Liver (tissue), 9 donors: Measurements from ENCODE around the gene ANO4. TPM values are rescaled to one million over a fixed set of nuclear protein-coding genes. Genes with fewer than 3 reads are reported as not detected.

Experiments used
- DNase-seq: peaks from one replicate; pipeline ENCODE4 v3.0.0-alpha.2; 2017; ENCODE audit warnings: low spot score
- H3K27ac ChIP-seq, 2 donors: one replicate each; pipeline ENCODE4 v1.7.0; 2013; ENCODE audit warnings: inconsistent platforms in 2 of 2, low read length in 2 of 2, control low read depth in 1 of 2, low read depth in 1 of 2, mild to moderate bottlenecking in 1 of 2
- H3K27me3 ChIP-seq, 4 donors: one replicate each; pipeline versions ENCODE4 v1.6.1 to v1.7.0; 2013; ENCODE audit warnings: low read length in 3 of 4, inconsistent platforms in 1 of 4, mild to moderate bottlenecking in 1 of 4, moderate library complexity in 1 of 4; ENCODE audit not compliant: control insufficient read depth in 4 of 4, insufficient read depth in 4 of 4
- H3K36me3 ChIP-seq, 4 donors: one replicate each; pipeline versions ENCODE4 v1.6.1 to v1.7.0; 2013; ENCODE audit warnings: low read length in 3 of 4, mild to moderate bottlenecking in 3 of 4, low read depth in 1 of 4, moderate library complexity in 1 of 4; ENCODE audit not compliant: control insufficient read depth in 4 of 4, insufficient read depth in 3 of 4
- H3K4me1 ChIP-seq, 4 donors: one replicate each; pipeline versions ENCODE4 v1.6.1 to v1.7.0; 2013; ENCODE audit warnings: low read length in 3 of 4, mild to moderate bottlenecking in 3 of 4, moderate library complexity in 1 of 4; ENCODE audit not compliant: control insufficient read depth in 4 of 4, insufficient read depth in 4 of 4
- H3K4me3 ChIP-seq, 3 donors: one replicate each; pipeline versions ENCODE4 v1.6.1 to v1.7.0; 2013; ENCODE audit warnings: low read length in 3 of 3, control low read depth in 1 of 3, low read depth in 1 of 3, mild to moderate bottlenecking in 1 of 3
- H3K9ac ChIP-seq, 2 donors: one replicate each; pipeline ENCODE4 v1.7.0; 2013; ENCODE audit warnings: low read length in 2 of 2, mild to moderate bottlenecking in 2 of 2, moderate library complexity in 2 of 2, control low read depth in 1 of 2, low read depth in 1 of 2
- H3K9me3 ChIP-seq, 4 donors: one replicate each; pipeline versions ENCODE4 v1.6.1 to v1.7.0; 2013; ENCODE audit warnings: low read length in 3 of 4; ENCODE audit not compliant: control insufficient read depth in 4 of 4
- ATF3 ChIP-seq: IDR thresholded peaks from 2 replicates; pipeline ENCODE4 v1.6.1; 2016; ENCODE audit warnings: antibody characterized with exemption
- CTCF ChIP-seq: fragments of 150-350 bp; IDR thresholded peaks from 2 replicates; pipeline ENCODE4 v1.5.1; 2017; ENCODE audit warnings: improper control_type of control experiment, low read depth, low read length; ENCODE audit not compliant: missing input control
- EGR1 ChIP-seq, 2 donors: IDR thresholded peaks; 2 replicates each; pipeline ENCODE4 v1.6.1; 2016 to 2018; ENCODE audit warnings: antibody characterized with exemption in 2 of 2, low read depth in 2 of 2
- FOXA2 ChIP-seq: IDR thresholded peaks from 2 replicates; pipeline ENCODE4 v1.6.1; 2016; ENCODE audit warnings: antibody characterized with exemption
- HNF4A ChIP-seq, 2 donors: conservative IDR thresholded peaks; 2 replicates each; pipeline ENCODE4 v1.6.1; 2016; ENCODE audit warnings: antibody characterized with exemption in 2 of 2, mild to moderate bottlenecking in 2 of 2
- HNF4G ChIP-seq: IDR thresholded peaks from 2 replicates; pipeline ENCODE4 v1.6.1; 2016; ENCODE audit warnings: antibody characterized with exemption
- JUND ChIP-seq, 2 donors: IDR thresholded peaks; 2 replicates each; pipeline ENCODE4 v1.6.1; 2016; ENCODE audit warnings: antibody characterized with exemption in 2 of 2
- MAX ChIP-seq: IDR thresholded peaks from 2 replicates; pipeline ENCODE4 v1.6.1; 2016; ENCODE audit warnings: antibody characterized with exemption
- RAD21 ChIP-seq, 2 donors: IDR thresholded peaks; 2 replicates each; pipeline ENCODE4 v1.6.1; 2016; ENCODE audit warnings: antibody characterized with exemption in 2 of 2, mild to moderate bottlenecking in 2 of 2
- REST ChIP-seq: IDR thresholded peaks from 2 replicates; pipeline ENCODE4 v1.6.1; 2016; ENCODE audit warnings: antibody characterized with exemption, mild to moderate bottlenecking
- RXRA ChIP-seq, 2 donors: IDR thresholded peaks; 2 replicates each; pipeline ENCODE4 v1.6.1; 2017 to 2018; ENCODE audit warnings: antibody characterized with exemption in 2 of 2, mild to moderate bottlenecking in 1 of 2
- SP1 ChIP-seq: IDR thresholded peaks from 2 replicates; pipeline ENCODE4 v1.6.1; 2018; ENCODE audit warnings: antibody characterized with exemption, mild to moderate bottlenecking
- TAF1 ChIP-seq: conservative IDR thresholded peaks from 2 replicates; pipeline ENCODE4 v1.6.1; 2016; ENCODE audit warnings: antibody characterized with exemption, mild to moderate bottlenecking
- YY1 ChIP-seq: IDR thresholded peaks from 2 replicates; pipeline ENCODE4 v1.6.1; 2016; ENCODE audit warnings: antibody characterized with exemption, mild to moderate bottlenecking
- ZBTB33 ChIP-seq: IDR thresholded peaks from 2 replicates; pipeline ENCODE4 v1.6.1; 2016; ENCODE audit warnings: antibody characterized with exemption
- WGBS: extraction: QIAGEN DNeasy Blood & Tissue Kit; methylation state at CpG from one replicate; pipeline ENCODE4 v1.1.7; 2013; 5-methylcytosine and 5-hydroxymethylcytosine counted together
- polyA plus RNA-seq, 2 donors: library from polyadenylated mRNA; stranded (reverse) in 1 of 2; unstranded in 1 of 2; fragments of 200-250 nt in 1 of 2; fragments of >200 nt in 1 of 2; fragmentation: Nextera tagmentation in 1 of 2; extraction: Ambion mirVana in 1 of 2; gene quantifications; one replicate each; pipeline versions ENCODE4 v1.2.1 to v1.2.3, GENCODE V29; 2013 to 2015
- total RNA-seq, 2 donors: library from RNA; depleted of rRNA; stranded (reverse); fragments of >200 nt; gene quantifications; one replicate each; pipeline ENCODE4 v1.2.3, GENCODE V29; 2014
- donor health status: healthy.
- donor health status: healthy.
- donor health status: healthy.
- donor health status: healthy.
- donor health status: healthy.

ANO4 gene
- total and polyA plus RNA-seq, 4 donors: 0.08 to 2.2 (median 0.17) TPM; not detected in 1

GRCh38 chr12:100871195-100871734, 76.7 kb downstream of the ANO4 start:
- Histone ChIP-seq H3K27me3 (no peaks in the 10 kb centered on the region), H3K27ac (no peak overlapping the region), H3K4me1 (no peaks in the 10 kb centered on the region), H3K9ac (no peak overlapping the region), H3K36me3 (no peaks in the 10 kb centered on the region), H3K9me3 (peaks cover 0 to 3% (median 0%) of the 10 kb centered on the region in 4 donors), H3K4me3 (no peak overlapping the region)
- no peak for TF ChIP-seq HNF4G
- no peak for TF ChIP-seq ZBTB33
- no peak for TF ChIP-seq REST
- TF ChIP-seq EGR1 (IDR thresholded peaks at IDR 0.05; ENCODE audit: low read depth in 2 of 2): no peak
- no peak for TF ChIP-seq YY1
- TF ChIP-seq MAX: no peak
- TF ChIP-seq HNF4A (conservative IDR thresholded peaks at IDR 0.05): no peak
- TF ChIP-seq RAD21 (IDR thresholded peaks at IDR 0.05): no peak
- no peak for TF ChIP-seq SP1
- no peak for TF ChIP-seq ATF3
- TF ChIP-seq JUND (IDR thresholded peaks at IDR 0.05): no peak
- TF ChIP-seq TAF1: no peak
- TF ChIP-seq FOXA2: no peak
- TF ChIP-seq RXRA (IDR thresholded peaks at IDR 0.05): no peak
- TF ChIP-seq CTCF: no peak
- WGBS: 60% methylated on average over 1 of the region's 1 CpG
- DNase-seq: no peak

GRCh38 chr12:100875156-100875555, 80.6 kb downstream of the ANO4 start:
- 78% methylated on average over 7 of the region's 7 CpGs for WGBS
- Histone ChIP-seq H3K27me3 (no peaks in the 10 kb centered on the region), H3K4me3 (no peak overlapping the region), H3K9ac (no peak overlapping the region), H3K4me1 (no peaks in the 10 kb centered on the region), H3K27ac (no peak overlapping the region), H3K9me3 (peaks cover 0 to 3% (median 0%) of the 10 kb centered on the region in 4 donors), H3K36me3 (no peaks in the 10 kb centered on the region)
- DNase-seq: no peak
- no peak for TF ChIP-seq RXRA (IDR thresholded peaks at IDR 0.05)
- TF ChIP-seq REST: no peak
- TF ChIP-seq RAD21 (IDR thresholded peaks at IDR 0.05): no peak
- no peak for TF ChIP-seq MAX
- TF ChIP-seq SP1: no peak
- TF ChIP-seq CTCF: no peak
- TF ChIP-seq FOXA2: no peak
- no peak for TF ChIP-seq TAF1
- no peak for TF ChIP-seq HNF4A (conservative IDR thresholded peaks at IDR 0.05)
